ENCODE data around the gene CD44.
"Not testable (repeated sequence)": the region's sequence is repeated elsewhere in the genome, so short reads cannot be mapped to it uniquely, and the experiment has no call there.

CD44 gene

DNA sequence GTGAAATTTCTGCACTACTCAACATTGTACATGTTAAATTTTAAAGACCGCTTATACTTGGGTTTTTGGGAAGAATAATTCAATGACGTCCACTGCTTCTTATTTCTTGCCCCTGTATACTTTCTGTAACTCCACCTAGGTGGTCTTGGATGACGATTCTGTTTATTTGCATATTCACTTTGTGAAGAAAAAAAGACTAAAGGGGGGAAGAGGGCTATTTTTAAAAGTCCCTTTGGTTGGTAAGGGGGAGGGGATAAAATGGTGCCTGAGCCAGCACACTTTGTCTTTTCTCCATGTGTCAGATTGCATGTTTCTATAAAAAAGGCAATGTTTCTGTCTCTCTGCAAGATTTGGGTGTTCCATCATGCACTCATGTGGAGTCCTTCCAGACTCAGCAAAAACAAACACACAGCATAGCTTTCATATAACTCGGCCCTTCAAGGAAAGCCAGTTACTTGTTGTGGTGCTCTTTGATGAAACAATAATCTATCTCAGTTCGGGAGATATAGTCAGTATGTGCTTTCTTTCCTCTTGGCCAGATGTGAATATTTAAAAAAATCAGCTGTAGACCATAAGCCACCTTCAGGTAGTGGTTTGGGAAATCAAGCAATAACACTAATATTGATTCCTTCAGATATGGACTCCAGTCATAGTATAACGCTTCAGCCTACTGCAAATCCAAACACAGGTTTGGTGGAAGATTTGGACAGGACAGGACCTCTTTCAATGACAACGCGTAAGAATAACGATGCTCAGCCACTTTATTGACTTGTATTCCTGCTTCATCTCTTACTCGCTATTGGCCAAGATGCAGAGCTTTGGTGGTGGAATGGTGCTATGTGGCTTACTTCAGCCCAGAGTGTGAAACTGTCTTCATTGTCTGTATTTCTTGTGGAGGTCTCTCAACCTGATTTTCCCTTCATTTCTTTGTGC is 68.8 kb downstream of the CD44 start:
- peaks cover 6% of the 10 kb centered on the region for H3K4me1 Mint-ChIP-seq (ENCODE audit: low read depth)

DNA sequence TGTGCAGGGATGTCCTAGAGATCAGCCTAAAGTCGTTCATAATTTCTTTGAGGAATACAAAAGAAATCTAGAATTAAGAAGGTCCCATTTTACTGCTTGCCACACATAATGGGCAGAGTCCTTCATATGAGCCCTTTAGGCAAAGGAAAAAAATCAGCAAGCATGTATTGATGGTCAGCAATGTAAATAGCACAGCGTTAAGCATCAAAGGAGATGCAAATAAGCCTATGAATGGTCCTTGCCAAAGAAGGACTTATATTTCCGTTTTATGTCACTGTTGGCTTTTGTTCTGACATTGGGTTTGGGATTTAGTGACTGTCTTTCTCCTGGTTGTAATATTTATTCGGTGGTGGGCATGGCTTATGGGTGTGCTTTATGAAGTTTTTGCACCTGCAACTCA is 69.8 kb downstream of the CD44 start:
- H3K27me3 Mint-ChIP-seq (ENCODE audit: low read depth) = no peaks in the 10 kb centered on the region
- H3K4me3 Mint-ChIP-seq = no peak overlapping the region
- peaks cover 32% of the 10 kb centered on the region for H3K9me3 Mint-ChIP-seq
- peaks cover 9% of the 10 kb centered on the region for H3K4me1 Mint-ChIP-seq (ENCODE audit: low read depth)
- H3K36me3 Mint-ChIP-seq (ENCODE audit: low read depth) = peaks cover 90% of the 10 kb centered on the region
- no peak overlapping the region for H3K27ac Mint-ChIP-seq

More for the DNA sequence above, 68.8 kb downstream of the CD44 start:
- no peak overlapping the region for H3K4me3 Mint-ChIP-seq
- H3K27me3 Mint-ChIP-seq (ENCODE audit: low read depth) = no peaks in the 10 kb centered on the region
- H3K27ac Mint-ChIP-seq = no peak overlapping the region
- H3K36me3 Mint-ChIP-seq (ENCODE audit: low read depth) = peaks cover 88% of the 10 kb centered on the region
- peaks cover 32% of the 10 kb centered on the region for H3K9me3 Mint-ChIP-seq

DNA sequence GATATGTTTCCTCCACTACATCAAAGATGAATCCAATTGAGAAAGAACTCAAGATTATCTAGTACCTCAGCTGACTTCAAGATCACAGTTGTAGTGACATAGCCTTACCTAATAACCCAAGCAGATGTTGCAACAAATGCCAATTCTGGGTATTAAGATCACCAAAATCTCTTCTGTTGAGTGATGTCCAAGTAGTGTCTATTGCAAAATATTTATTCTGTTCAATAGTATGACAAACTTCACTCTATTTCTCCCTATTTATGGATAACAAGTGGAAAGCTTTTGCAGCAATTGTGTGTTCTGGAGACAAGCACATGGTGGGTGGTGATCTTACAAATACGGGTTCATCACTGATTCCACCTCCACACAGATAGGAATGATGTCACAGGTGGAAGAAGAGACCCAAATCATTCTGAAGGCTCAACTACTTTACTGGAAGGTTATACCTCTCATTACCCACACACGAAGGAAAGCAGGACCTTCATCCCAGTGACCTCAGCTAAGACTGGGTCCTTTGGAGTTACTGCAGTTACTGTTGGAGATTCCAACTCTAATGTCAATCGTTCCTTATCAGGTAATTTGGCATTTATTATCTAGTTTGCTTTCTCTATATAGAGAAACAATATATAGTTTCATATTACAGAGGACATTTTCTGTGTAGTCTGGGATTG is 72.0 kb downstream of the CD44 start:
- Mint-ChIP-seq H3K4me1 (ENCODE audit: low read depth) (peaks cover 14% of the 10 kb centered on the region), H3K27me3 (ENCODE audit: low read depth) (no peaks in the 10 kb centered on the region), H3K27ac (no peak overlapping the region), H3K9me3 (peaks cover 32% of the 10 kb centered on the region), H3K4me3 (no peak overlapping the region), H3K36me3 (ENCODE audit: low read depth) (peaks cover 89% of the 10 kb centered on the region)

DNA sequence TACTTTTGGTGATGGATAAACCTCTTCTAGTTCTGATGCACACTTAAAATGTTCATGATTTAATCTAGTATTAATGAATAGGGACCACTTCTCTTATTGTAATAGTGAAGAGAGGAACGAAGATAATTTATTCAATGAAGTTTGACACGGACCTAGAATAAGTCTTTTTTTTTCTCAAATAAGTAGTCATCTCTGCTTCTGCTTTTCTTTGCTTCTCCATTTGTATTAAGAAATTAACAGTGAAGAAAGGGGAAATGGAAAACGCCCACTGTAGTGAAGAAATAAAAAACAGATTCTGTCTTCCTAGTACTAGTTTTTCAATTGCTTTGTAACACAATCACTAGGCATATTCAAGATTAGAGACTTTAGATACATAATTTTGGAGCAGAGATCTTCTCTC is 73.0 kb downstream of the CD44 start:
- peaks cover 89% of the 10 kb centered on the region for H3K36me3 Mint-ChIP-seq (ENCODE audit: low read depth)
- no peak overlapping the region for H3K4me3 Mint-ChIP-seq
- peaks cover 32% of the 10 kb centered on the region for H3K9me3 Mint-ChIP-seq
- H3K27ac Mint-ChIP-seq = no peak overlapping the region
- H3K4me1 Mint-ChIP-seq (ENCODE audit: low read depth) = peaks cover 22% of the 10 kb centered on the region
- H3K27me3 Mint-ChIP-seq (ENCODE audit: low read depth) = no peaks in the 10 kb centered on the region

DNA sequence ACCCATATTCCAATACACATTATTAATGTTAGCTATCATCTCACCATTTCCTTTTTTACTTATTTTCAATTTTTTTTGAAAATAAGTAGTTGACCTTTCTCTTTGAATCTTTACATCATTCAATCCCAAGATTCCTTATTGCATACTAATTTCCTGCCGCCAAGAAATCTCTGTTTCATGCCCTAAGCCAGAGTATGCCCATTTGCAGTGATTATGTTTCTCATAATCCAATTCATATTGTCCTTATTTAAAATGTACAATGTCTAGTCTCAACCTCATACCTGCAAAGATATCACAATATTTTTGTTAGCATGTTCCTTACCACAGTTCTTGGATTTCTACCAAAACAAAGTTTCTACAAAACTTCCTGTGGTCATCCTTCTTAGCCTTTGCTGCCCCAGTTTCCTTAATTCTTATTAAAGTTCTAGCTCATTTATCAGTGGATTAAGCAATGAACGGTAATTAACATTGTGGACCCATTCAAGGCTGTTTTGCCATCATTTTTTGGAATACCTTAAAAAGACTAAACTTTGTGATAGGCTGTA is 75.3 kb downstream of the CD44 start:
- H3K27ac Mint-ChIP-seq = no peak overlapping the region
- H3K9me3 Mint-ChIP-seq = peaks cover 18% of the 10 kb centered on the region
- H3K27me3 Mint-ChIP-seq (ENCODE audit: low read depth) = no peaks in the 10 kb centered on the region
- H3K4me1 Mint-ChIP-seq (ENCODE audit: low read depth) = peaks cover 31% of the 10 kb centered on the region
- H3K36me3 Mint-ChIP-seq (ENCODE audit: low read depth) = peaks cover 84% of the 10 kb centered on the region
- no peak overlapping the region for H3K4me3 Mint-ChIP-seq

DNA sequence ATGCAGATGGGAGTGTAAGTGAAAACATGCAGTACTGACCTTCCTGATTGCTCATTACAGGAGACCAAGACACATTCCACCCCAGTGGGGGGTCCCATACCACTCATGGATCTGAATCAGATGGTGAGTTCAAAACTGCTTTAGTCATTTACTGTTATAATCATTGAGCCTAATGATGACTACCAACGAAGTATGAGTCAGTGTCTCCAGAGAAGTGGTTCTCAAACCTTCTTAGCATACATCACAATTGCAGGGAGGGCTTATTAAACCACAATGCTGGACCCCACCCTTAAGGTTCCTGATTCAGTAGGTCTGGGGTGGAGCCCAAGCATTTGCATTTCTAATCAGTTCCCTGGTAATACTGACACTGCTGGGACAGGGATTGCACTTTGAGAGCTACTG is 75.8 kb downstream of the CD44 start:
- Mint-ChIP-seq H3K4me1 (ENCODE audit: low read depth) (peaks cover 31% of the 10 kb centered on the region), H3K36me3 (ENCODE audit: low read depth) (peaks cover 84% of the 10 kb centered on the region), H3K4me3 (no peak overlapping the region), H3K27me3 (ENCODE audit: low read depth) (no peaks in the 10 kb centered on the region), H3K27ac (no peak overlapping the region), H3K9me3 (peaks cover 13% of the 10 kb centered on the region)

DNA sequence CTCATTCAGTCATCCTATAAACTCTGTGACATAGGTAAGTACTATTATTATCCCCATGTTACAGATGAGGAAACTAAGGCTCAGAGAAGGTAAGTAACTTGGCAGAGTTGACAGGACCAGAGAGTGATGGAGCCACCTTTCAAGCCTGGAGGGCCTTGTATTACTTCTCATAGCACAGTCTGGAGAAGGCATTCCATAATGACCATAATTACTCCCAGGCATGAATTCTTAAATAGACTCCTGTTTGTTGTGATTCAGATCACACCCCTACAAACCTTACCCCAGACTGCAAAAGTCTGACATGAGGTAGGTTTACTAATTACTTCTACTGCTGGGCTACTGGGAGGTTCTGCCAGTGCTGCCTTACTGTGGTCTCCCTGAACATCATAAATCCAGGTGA is 77.0 kb downstream of the CD44 start:
- Mint-ChIP-seq H3K27me3 (ENCODE audit: low read depth) (no peaks in the 10 kb centered on the region), H3K4me1 (ENCODE audit: low read depth) (peaks cover 31% of the 10 kb centered on the region), H3K27ac (no peak overlapping the region), H3K4me3 (no peak overlapping the region), H3K36me3 (ENCODE audit: low read depth) (peaks cover 80% of the 10 kb centered on the region), H3K9me3 (peaks cover 2% of the 10 kb centered on the region)

DNA sequence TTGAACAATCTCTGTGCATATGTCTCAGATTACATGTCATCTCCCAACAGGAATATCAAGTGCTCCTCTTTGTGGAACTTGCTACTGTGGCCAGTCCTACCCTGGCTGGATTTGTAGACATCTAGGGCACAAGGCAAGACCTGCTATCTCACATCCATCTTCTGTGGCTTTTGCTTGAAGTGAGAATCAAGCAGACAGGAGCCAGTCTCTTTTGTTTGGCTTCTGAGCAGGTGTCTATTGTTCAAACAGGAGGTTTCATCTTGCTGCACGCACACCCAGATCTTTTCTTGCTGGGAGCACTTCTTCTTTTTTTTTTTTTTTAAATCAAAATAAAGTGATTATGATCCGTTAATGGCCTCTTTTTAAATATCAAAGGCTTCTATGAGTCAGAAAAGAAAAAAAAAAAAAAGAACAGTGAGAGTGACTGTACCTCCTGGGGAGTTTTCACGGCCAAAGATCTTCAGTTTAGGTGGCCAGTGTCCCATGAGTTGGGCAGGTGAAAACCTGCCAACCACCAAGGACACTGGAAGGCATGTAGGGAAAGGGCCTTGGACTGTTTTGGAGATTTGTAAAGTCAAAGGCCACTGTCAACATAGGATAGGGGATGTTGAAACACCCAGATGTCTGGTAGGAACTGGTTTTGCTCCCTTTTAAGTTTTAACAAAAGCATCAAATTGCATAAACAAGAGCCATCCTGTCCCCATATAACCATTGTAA is 78.1 kb downstream of the CD44 start:
- Mint-ChIP-seq H3K27me3 (ENCODE audit: low read depth) (no peaks in the 10 kb centered on the region), H3K4me1 (ENCODE audit: low read depth) (peaks cover 32% of the 10 kb centered on the region), H3K27ac (peak overlapping the region; percentile 69), H3K9me3 (no peaks in the 10 kb centered on the region), H3K4me3 (no peak overlapping the region), H3K36me3 (ENCODE audit: low read depth) (peaks cover 75% of the 10 kb centered on the region)

DNA sequence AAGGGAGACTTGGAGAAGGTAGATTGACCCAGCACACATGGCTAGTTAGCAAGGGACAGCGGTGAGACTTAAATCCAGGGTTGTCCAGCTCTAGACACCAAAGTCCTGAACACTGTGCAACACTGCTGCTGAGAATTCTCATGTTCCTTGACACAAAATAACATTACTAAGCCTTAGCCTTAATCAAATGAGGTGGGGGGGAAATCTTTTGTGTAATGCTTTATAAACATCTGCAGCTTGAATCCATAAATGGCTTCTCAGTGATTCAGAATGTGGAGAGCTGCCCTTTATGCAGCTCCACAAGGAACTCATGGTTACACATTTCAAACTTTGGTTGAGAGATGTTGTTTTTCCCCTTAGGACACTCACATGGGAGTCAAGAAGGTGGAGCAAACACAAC is 80.0 kb downstream of the CD44 start:
- no peak overlapping the region for H3K27ac Mint-ChIP-seq
- no peaks in the 10 kb centered on the region for H3K27me3 Mint-ChIP-seq (ENCODE audit: low read depth)
- H3K9me3 Mint-ChIP-seq = no peaks in the 10 kb centered on the region
- peaks cover 78% of the 10 kb centered on the region for H3K36me3 Mint-ChIP-seq (ENCODE audit: low read depth)
- H3K4me3 Mint-ChIP-seq = no peak overlapping the region
- H3K4me1 Mint-ChIP-seq (ENCODE audit: low read depth) = peaks cover 29% of the 10 kb centered on the region

DNA sequence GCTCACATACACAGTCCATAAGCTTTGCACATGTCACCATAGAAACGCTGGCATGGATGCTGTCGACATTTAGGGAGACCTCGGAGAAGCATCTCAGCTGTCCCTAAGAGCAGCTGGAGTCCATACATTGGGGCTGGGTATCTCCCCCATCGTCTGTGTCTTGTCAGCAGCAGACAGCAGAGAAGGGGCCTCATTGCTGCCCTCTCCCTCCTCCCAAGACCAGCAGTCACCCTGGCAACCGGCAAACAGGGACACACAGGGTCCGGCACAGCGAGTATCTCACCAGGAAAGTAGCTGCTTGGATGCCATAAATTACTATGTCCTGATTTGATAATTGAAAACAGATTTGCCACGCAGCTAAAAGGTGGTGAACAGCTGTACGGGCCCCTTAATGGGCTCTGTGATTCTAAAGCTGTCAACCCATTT is 84.4 kb downstream of the CD44 start:
- H3K9me3 Mint-ChIP-seq = no peaks in the 10 kb centered on the region
- peaks cover 11% of the 10 kb centered on the region for H3K4me1 Mint-ChIP-seq (ENCODE audit: low read depth)
- no peak overlapping the region for H3K4me3 Mint-ChIP-seq
- H3K36me3 Mint-ChIP-seq (ENCODE audit: low read depth) = peaks cover 74% of the 10 kb centered on the region
- H3K27me3 Mint-ChIP-seq (ENCODE audit: low read depth) = no peaks in the 10 kb centered on the region
- no peak overlapping the region for H3K27ac Mint-ChIP-seq

DNA sequence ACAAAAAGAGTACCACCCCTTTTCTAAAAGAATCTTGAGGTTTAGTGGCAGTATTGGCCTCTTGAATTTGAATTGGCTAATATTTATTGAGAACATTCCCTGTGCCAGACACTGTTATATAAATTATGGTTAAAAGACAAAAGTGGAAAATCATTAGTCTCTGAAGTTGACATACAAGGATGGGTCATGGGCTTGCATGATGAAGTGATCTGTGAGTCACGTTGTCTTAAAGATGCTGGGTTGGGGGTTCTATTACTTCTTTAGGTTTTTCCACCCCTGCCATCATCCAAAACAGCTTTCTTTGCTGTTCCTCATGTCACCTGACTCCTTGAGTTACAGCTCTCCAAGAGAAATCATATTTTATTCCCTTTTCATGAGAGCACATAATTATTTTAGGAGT is 85.0 kb downstream of the CD44 start:
- no peak overlapping the region for H3K4me3 Mint-ChIP-seq
- H3K36me3 Mint-ChIP-seq (ENCODE audit: low read depth) = peaks cover 73% of the 10 kb centered on the region
- H3K4me1 Mint-ChIP-seq (ENCODE audit: low read depth) = peaks cover 6% of the 10 kb centered on the region
- H3K27me3 Mint-ChIP-seq (ENCODE audit: low read depth) = no peaks in the 10 kb centered on the region
- no peaks in the 10 kb centered on the region for H3K9me3 Mint-ChIP-seq
- H3K27ac Mint-ChIP-seq = no peak overlapping the region

DNA sequence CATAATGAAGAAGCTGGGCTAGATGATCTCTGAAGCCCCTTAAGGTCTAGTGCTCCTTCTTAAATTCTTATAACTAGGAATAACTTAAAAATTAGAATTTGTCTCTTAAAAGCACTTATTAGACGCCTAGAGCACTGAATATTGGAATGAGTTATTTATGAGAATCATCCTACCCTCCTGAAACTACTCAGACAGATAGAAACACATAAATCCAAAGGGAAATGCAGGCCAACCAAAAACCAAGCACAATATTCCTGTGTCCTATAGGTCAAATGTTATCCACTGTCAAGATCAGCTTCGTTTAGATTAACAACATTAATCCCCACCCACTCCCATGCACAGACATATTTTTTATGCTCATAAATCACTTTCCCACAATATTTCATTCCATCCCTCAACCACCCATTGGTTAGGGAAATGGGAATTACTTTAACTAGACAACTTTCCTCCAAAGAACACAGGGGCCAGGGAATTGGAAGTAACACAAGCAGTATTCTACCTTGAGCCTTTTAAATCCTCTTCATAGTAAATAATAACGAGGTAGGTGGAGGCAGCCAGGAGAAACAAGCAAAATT is 87.1 kb downstream of the CD44 start:
- H3K4me1 Mint-ChIP-seq (ENCODE audit: low read depth) = peaks cover 11% of the 10 kb centered on the region
- H3K27ac Mint-ChIP-seq = no peak overlapping the region
- no peaks in the 10 kb centered on the region for H3K27me3 Mint-ChIP-seq (ENCODE audit: low read depth)
- no peaks in the 10 kb centered on the region for H3K9me3 Mint-ChIP-seq
- H3K36me3 Mint-ChIP-seq (ENCODE audit: low read depth) = peaks cover 79% of the 10 kb centered on the region
- no peak overlapping the region for H3K4me3 Mint-ChIP-seq

DNA sequence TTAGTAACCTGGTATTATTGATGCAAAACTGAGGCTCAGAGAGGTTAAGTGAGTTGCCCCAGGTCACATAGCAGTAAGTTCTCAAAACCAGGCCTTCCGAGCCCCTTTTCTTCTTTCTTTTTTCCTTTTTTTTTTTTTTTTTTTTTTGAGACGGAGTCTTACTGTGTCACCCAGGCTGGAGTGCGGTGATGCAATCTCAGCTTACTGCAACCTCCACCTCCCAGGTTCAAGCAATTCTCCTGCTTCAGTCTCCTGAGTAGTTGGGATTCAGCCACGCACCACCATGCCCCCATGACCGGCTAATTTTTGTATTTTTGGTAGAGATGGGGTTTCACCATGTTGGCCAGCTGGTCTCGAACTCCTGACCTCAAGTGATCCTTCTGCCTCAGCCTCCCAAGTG is 87.8 kb downstream of the CD44 start:
- H3K36me3 Mint-ChIP-seq (ENCODE audit: low read depth) = peaks cover 83% of the 10 kb centered on the region
- H3K9me3 Mint-ChIP-seq; H3K27me3 Mint-ChIP-seq (ENCODE audit: low read depth); H3K27ac Mint-ChIP-seq; H3K4me3 Mint-ChIP-seq; H3K4me1 Mint-ChIP-seq (ENCODE audit: low read depth): not testable (repeated sequence)
